GM18519 (cell line): ENCODE data around the gene PAK1.
"Not testable (repeated sequence)": the region's sequence is repeated elsewhere in the genome, so short reads cannot be mapped to it uniquely, and the experiment has no call there.

ENCODE experiments used
- ATAC-seq: cut with Tn5 transposase; IDR thresholded peaks from one replicate; pipeline ENCODE4 v1.9.1; 2021; ENCODE audit warnings: mild to moderate bottlenecking, moderate library complexity; ENCODE audit not compliant: unreplicated experiment, low FRiP score

The PAK1 gene

DNA sequence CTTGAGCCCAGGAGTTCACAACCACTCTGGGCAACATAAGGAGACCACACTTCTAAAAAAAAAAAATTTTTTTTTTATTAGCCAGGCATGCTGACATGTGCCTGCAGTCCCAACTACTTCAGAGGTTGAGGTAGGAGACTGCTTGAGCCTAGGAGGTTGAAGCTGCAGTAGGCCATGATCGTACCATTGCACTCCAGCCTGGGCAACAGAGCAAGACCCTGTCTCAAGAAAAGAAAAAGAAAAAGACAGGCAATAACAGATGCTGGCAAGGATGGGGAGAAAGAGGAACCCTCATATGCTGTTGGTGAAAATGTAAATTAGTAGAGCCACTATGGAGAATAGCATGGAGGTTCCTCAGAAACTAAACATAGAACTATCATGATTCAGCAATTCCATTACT is 64.8 kb downstream of the PAK1 start:
- no peak for ATAC-seq

- no peak for ATAC-seq
Measured at GRCh38 chr11:77407613-77408012, 66.3 kb downstream of the PAK1 start.

DNA sequence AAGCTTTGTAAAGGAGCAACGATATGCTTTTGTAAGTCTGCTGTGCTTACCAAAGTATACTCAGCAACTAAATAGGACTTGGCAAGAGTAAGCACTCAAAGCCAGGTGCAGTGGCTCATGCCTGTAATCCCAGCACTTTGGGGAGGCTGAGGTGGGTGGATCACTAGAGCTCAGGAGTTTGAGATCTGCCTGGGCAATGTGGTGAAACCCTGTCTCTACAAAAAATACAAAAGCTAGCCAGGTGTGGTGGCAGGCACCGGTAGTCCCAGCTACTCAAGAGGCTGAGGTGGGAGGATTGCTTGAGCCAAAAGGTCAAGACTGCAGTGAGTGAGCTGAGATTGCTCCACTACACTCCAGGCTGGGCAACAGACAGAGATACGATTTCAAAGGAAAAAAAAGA is 67.5 kb downstream of the PAK1 start:
- no peak for ATAC-seq

- no peak for ATAC-seq
Measured at GRCh38 chr11:77403211-77403610, 70.7 kb downstream of the PAK1 start.

- ATAC-seq = no peak
Measured at GRCh38 chr11:77402218-77402556, 71.7 kb downstream of the PAK1 start.

DNA sequence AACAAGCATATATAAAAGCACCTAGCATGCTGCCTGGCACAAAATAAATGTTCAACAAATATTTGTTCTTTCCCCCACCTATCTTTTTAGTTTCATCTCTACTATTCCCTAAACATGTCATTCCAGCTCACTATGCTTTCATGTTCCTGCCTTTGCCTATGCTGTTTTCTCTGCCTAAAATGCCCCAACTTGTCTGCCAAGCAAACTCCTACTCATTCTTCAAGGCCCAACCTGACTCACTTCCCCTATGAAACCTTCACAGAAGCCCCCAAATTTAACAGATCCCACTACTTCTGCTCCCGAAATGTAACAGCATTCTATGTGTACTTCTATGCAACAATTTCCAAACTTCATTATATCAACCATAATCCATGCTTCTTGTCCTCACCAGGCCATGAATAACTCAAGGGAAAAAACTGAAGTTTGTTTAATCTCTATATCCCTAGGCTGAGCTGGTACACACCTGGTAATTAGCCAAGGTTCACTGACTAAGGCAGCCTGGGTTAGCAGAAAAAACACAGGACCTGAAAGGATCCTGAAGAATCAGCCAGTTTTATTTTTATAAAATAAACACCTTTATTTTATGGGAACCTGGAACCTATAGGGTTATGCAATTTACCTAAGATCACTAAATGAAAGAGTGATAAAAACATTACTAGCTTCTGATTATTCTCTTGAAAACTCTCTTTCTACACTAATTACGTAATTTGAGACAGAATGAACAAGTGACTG is 72.2 kb downstream of the PAK1 start:
- no peak for ATAC-seq

- no peak for ATAC-seq
Measured at GRCh38 chr11:77400775-77401449, 73.0 kb downstream of the PAK1 start.

GRCh38 chr11:77400271-77400670 is 73.6 kb downstream of the PAK1 start:
- no peak for ATAC-seq

- no peak for ATAC-seq
Measured at GRCh38 chr11:77397631-77398030, 76.3 kb downstream of the PAK1 start.

DNA sequence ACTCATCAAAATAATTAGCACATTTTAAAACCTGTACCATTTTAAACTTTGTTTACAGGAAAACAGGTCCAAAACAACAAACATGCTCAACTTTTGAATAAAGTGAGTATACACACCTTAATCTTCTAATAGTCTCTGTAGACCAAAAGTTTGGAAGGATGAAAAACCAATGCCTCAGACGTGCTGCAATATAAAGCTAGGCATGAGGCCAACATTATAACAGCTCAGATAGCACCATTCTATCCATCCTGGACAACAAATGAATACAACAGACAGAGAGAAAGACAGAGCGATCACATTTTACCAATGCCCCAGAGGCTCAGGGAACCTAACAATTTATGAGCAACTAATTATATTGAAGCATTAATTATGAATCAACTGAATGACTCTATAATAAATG is 77.0 kb downstream of the PAK1 start:
- no peak for ATAC-seq

DNA sequence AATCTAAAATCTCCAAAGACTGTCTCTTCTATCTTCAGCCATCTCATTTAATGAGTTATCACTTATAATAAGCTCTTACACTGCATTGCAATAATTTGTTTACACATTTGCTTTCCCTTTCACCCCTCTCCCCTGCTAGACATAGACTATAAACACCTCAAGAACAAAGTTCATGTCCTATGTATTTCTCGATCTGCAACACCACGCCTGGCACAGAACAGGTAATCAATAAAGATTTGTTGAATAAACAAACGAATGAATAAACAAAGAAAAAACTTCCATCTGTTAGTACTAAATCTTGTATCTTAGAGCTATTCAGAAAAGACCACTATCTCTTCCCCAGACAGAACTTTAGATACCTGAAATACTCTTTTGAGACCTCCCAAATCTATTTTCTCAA is 77.6 kb downstream of the PAK1 start:
- no peak for ATAC-seq

DNA sequence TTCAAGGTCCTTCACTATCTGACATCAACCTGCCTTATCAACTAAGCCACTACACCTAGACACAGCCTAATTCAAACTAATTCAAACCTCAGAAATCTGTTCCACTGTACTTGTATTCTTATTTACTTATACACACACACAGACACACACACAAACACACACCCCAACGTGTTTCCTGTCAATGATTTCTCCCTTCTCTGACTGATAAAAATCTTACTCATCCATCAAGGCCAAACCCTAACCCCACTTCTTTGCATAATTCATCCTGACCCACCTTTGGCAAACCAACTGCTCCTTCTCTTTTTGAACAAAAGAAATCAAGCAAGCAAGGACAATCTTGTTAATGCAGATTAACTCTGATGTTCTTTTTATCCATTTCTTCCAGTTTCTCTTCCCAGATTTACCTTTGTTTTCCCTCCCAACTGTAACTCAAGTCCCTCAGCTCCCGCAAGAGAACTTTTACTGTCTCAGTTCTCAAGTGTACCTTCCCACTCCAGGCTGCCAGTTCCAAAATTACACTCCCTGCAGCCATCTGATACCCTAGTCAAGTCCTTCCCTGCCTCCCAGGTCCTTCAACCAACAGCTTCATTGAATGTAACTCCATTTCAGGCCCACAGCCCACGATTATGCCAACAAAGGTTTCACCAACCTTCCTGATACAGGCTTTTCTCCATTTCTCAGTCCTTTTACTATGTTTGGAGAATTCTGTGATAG is 78.3 kb downstream of the PAK1 start:
- ATAC-seq = no peak

DNA sequence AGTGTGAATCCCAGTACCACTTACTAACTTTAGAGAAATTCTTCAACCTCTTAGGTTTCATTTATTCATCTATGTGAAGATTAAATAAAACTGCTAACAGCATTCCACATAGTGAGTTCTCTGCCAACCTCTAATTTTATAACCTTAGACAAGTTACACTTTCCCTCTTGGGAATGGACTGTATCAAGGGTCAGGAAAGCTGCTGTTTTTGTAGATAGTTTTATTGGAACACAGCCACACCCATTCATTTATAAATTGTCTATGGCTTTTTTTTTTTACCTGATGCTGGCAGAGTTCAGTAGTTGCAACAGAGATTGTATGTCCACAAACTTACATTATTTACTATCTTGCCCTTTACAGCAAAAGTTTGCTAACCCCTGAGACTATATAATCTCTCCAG is 81.1 kb downstream of the PAK1 start:
- ATAC-seq = no peak

GRCh38 chr11:77387701-77388100 is 86.2 kb downstream of the PAK1 start:
- ATAC-seq = no peak

GRCh38 chr11:77386178-77386577 is 87.7 kb downstream of the PAK1 start:
- ATAC-seq = no peak

- ATAC-seq = not testable (repeated sequence)
Measured at GRCh38 chr11:77385255-77385771, 88.6 kb downstream of the PAK1 start.

GRCh38 chr11:77384571-77384970 is 89.3 kb downstream of the PAK1 start:
- no peak for ATAC-seq

GRCh38 chr11:77383349-77383748 is 90.5 kb downstream of the PAK1 start:
- not testable (repeated sequence) for ATAC-seq

- ATAC-seq = no peak
Measured at GRCh38 chr11:77381729-77382665, 91.9 kb downstream of the PAK1 start.

GRCh38 chr11:77379934-77380333 is 94.0 kb downstream of the PAK1 start:
- no peak for ATAC-seq
